Activated T-helper 17 cell treated with anti-CD3 and anti-CD28 coated beads, Interleukin-2, amount 50 U/mL, for 72 hours (primary cell): ENCODE results near the gene KLHL13. TPM values are rescaled to one million over a fixed set of nuclear protein-coding genes. Genes with fewer than 3 reads are reported as not detected.
"Not testable (repeated sequence)": the region's sequence is repeated elsewhere in the genome, so short reads cannot be mapped to it uniquely, and the experiment has no call there.

Source experiments
- ATAC-seq: fragments of 150-1000 bp; cut with Tn5 transposase; replicated peaks from 2 replicates; pipeline ENCODE4 v1.10.0; 2021; ENCODE audit warnings: mild to moderate bottlenecking, moderate library complexity
- H3K27ac Mint-ChIP-seq: one replicate; pipeline ENCODE4 v1.8.0; 2022; ENCODE audit warnings: mixed read lengths
- H3K27me3 Mint-ChIP-seq: one replicate; pipeline ENCODE4 v1.8.0; 2022; ENCODE audit warnings: mixed read lengths
- H3K36me3 Mint-ChIP-seq: one replicate; pipeline ENCODE4 v1.8.0; 2022; ENCODE audit warnings: low read depth, mild to moderate bottlenecking, mixed read lengths
- H3K4me1 Mint-ChIP-seq: one replicate; pipeline ENCODE4 v1.8.0; 2022; ENCODE audit warnings: mixed read lengths
- H3K4me3 Mint-ChIP-seq: one replicate; pipeline ENCODE4 v1.8.0; 2022; ENCODE audit warnings: mild to moderate bottlenecking, mixed read lengths
- H3K9me3 Mint-ChIP-seq: one replicate; pipeline ENCODE4 v1.8.0; 2022; ENCODE audit warnings: mixed read lengths
- total RNA-seq, 2 donors: library from RNA; stranded (reverse); gene quantifications; one replicate each; pipeline ENCODE4 v1.2.3, GENCODE V29; 2022

KLHL13 gene
- total RNA-seq, 2 donors from 2014 or later = 0.09 to 0.24 TPM

- no peak for ATAC-seq
- Mint-ChIP-seq H3K27me3 (no peaks in the 10 kb centered on the region), H3K27ac (no peak overlapping the region), H3K9me3 (no peaks in the 10 kb centered on the region), H3K36me3 (no peaks in the 10 kb centered on the region), H3K4me1 (no peaks in the 10 kb centered on the region), H3K4me3 (no peak overlapping the region)
Measured at GRCh38 chrX:117989512-117989911, 127.1 kb downstream of the KLHL13 start.

GRCh38 chrX:117987373-117987772, 129.2 kb downstream of the KLHL13 start:
- H3K4me3 Mint-ChIP-seq = no peak overlapping the region
- H3K4me1 Mint-ChIP-seq = no peaks in the 10 kb centered on the region
- no peaks in the 10 kb centered on the region for H3K27me3 Mint-ChIP-seq
- no peaks in the 10 kb centered on the region for H3K9me3 Mint-ChIP-seq
- ATAC-seq = no peak
- no peak overlapping the region for H3K27ac Mint-ChIP-seq
- no peaks in the 10 kb centered on the region for H3K36me3 Mint-ChIP-seq

GRCh38 chrX:117985241-117985640, 131.4 kb downstream of the KLHL13 start:
- H3K9me3 Mint-ChIP-seq = no peaks in the 10 kb centered on the region
- no peaks in the 10 kb centered on the region for H3K4me1 Mint-ChIP-seq
- H3K36me3 Mint-ChIP-seq = no peaks in the 10 kb centered on the region
- no peak overlapping the region for H3K4me3 Mint-ChIP-seq
- ATAC-seq = no peak
- no peak overlapping the region for H3K27ac Mint-ChIP-seq
- no peaks in the 10 kb centered on the region for H3K27me3 Mint-ChIP-seq

- H3K27me3 Mint-ChIP-seq = no peaks in the 10 kb centered on the region
- no peaks in the 10 kb centered on the region for H3K36me3 Mint-ChIP-seq
- ATAC-seq = no peak
- no peaks in the 10 kb centered on the region for H3K4me1 Mint-ChIP-seq
- no peak overlapping the region for H3K27ac Mint-ChIP-seq
- peaks cover 3% of the 10 kb centered on the region for H3K9me3 Mint-ChIP-seq
- H3K4me3 Mint-ChIP-seq = no peak overlapping the region
Measured at GRCh38 chrX:117982694-117983392, 133.8 kb downstream of the KLHL13 start.

- Mint-ChIP-seq H3K27ac (no peak overlapping the region), H3K27me3 (no peaks in the 10 kb centered on the region), H3K36me3 (no peaks in the 10 kb centered on the region), H3K9me3 (peaks cover 3% of the 10 kb centered on the region), H3K4me1 (no peaks in the 10 kb centered on the region), H3K4me3 (no peak overlapping the region)
- ATAC-seq = no peak
Measured at GRCh38 chrX:117978402-117978801, 138.2 kb downstream of the KLHL13 start.

- Mint-ChIP-seq H3K4me1 (no peaks in the 10 kb centered on the region), H3K27ac (no peak overlapping the region), H3K27me3 (no peaks in the 10 kb centered on the region), H3K36me3 (no peaks in the 10 kb centered on the region), H3K4me3 (no peak overlapping the region), H3K9me3 (peaks cover 3% of the 10 kb centered on the region)
- no peak for ATAC-seq
Measured at GRCh38 chrX:117977526-117977925, 139.1 kb downstream of the KLHL13 start.

GRCh38 chrX:117973110-117973807, 143.4 kb downstream of the KLHL13 start:
- no peak overlapping the region for H3K27ac Mint-ChIP-seq
- no peaks in the 10 kb centered on the region for H3K27me3 Mint-ChIP-seq
- H3K36me3 Mint-ChIP-seq = no peaks in the 10 kb centered on the region
- H3K4me1 Mint-ChIP-seq = no peaks in the 10 kb centered on the region
- no peak overlapping the region for H3K4me3 Mint-ChIP-seq
- H3K9me3 Mint-ChIP-seq = peaks cover 3% of the 10 kb centered on the region
- ATAC-seq = no peak

- no peak overlapping the region for H3K27ac Mint-ChIP-seq
- no peak for ATAC-seq
- no peak overlapping the region for H3K4me3 Mint-ChIP-seq
- no peaks in the 10 kb centered on the region for H3K36me3 Mint-ChIP-seq
- no peaks in the 10 kb centered on the region for H3K4me1 Mint-ChIP-seq
- H3K27me3 Mint-ChIP-seq = no peaks in the 10 kb centered on the region
- H3K9me3 Mint-ChIP-seq = no peaks in the 10 kb centered on the region
Measured at GRCh38 chrX:117972711-117973109, 143.9 kb downstream of the KLHL13 start.

GRCh38 chrX:117969782-117970181, 146.8 kb downstream of the KLHL13 start:
- Mint-ChIP-seq H3K4me1 (no peaks in the 10 kb centered on the region), H3K36me3 (no peaks in the 10 kb centered on the region), H3K4me3 (no peak overlapping the region), H3K27ac (no peak overlapping the region), H3K27me3 (no peaks in the 10 kb centered on the region), H3K9me3 (no peaks in the 10 kb centered on the region)
- no peak for ATAC-seq

GRCh38 chrX:117969328-117969727, 147.3 kb downstream of the KLHL13 start:
- H3K9me3 Mint-ChIP-seq = no peaks in the 10 kb centered on the region
- no peaks in the 10 kb centered on the region for H3K36me3 Mint-ChIP-seq
- no peaks in the 10 kb centered on the region for H3K4me1 Mint-ChIP-seq
- H3K27ac Mint-ChIP-seq = no peak overlapping the region
- no peaks in the 10 kb centered on the region for H3K27me3 Mint-ChIP-seq
- no peak overlapping the region for H3K4me3 Mint-ChIP-seq
- no peak for ATAC-seq

- Mint-ChIP-seq H3K27me3 (no peaks in the 10 kb centered on the region), H3K36me3 (no peaks in the 10 kb centered on the region), H3K9me3 (no peaks in the 10 kb centered on the region), H3K4me1 (no peaks in the 10 kb centered on the region), H3K27ac (no peak overlapping the region), H3K4me3 (no peak overlapping the region)
- no peak for ATAC-seq
Measured at GRCh38 chrX:117959045-117959444, 157.6 kb downstream of the KLHL13 start.

GRCh38 chrX:117957128-117957527, 159.5 kb downstream of the KLHL13 start:
- Mint-ChIP-seq H3K36me3 (no peaks in the 10 kb centered on the region), H3K27me3 (no peaks in the 10 kb centered on the region)

GRCh38 chrX:117939296-117939695, 177.3 kb downstream of the KLHL13 start:
- not testable (repeated sequence) for H3K36me3 Mint-ChIP-seq, H3K9me3 Mint-ChIP-seq, ATAC-seq, H3K27ac Mint-ChIP-seq, H3K4me3 Mint-ChIP-seq, H3K4me1 Mint-ChIP-seq, H3K27me3 Mint-ChIP-seq

More at GRCh38 chrX:117957128-117957527, 159.5 kb downstream of the KLHL13 start:
- H3K4me1 Mint-ChIP-seq = no peaks in the 10 kb centered on the region
- ATAC-seq = no peak
- H3K9me3 Mint-ChIP-seq = no peaks in the 10 kb centered on the region
- H3K27ac Mint-ChIP-seq = no peak overlapping the region
- H3K4me3 Mint-ChIP-seq = no peak overlapping the region

- Mint-ChIP-seq H3K4me1 (no peaks in the 10 kb centered on the region), H3K27ac (no peak overlapping the region), H3K4me3 (no peak overlapping the region), H3K9me3 (no peaks in the 10 kb centered on the region), H3K27me3 (no peaks in the 10 kb centered on the region), H3K36me3 (no peaks in the 10 kb centered on the region)
- no peak for ATAC-seq
Measured at GRCh38 chrX:117936118-117936517, 180.5 kb downstream of the KLHL13 start.

- not testable (repeated sequence) for H3K27me3 Mint-ChIP-seq, H3K9me3 Mint-ChIP-seq, H3K4me1 Mint-ChIP-seq, ATAC-seq, H3K4me3 Mint-ChIP-seq, H3K36me3 Mint-ChIP-seq, H3K27ac Mint-ChIP-seq
Measured at GRCh38 chrX:117930116-117930515, 186.5 kb downstream of the KLHL13 start.
